ENCODE measurements around the gene LYST.
A peak's percentile ranks its signal among the peaks of the same experiment; 100 is the strongest.
"Not testable (repeated sequence)": the region's sequence is repeated elsewhere in the genome, so short reads cannot be mapped to it uniquely, and the experiment has no call there.

LYST gene

DNA sequence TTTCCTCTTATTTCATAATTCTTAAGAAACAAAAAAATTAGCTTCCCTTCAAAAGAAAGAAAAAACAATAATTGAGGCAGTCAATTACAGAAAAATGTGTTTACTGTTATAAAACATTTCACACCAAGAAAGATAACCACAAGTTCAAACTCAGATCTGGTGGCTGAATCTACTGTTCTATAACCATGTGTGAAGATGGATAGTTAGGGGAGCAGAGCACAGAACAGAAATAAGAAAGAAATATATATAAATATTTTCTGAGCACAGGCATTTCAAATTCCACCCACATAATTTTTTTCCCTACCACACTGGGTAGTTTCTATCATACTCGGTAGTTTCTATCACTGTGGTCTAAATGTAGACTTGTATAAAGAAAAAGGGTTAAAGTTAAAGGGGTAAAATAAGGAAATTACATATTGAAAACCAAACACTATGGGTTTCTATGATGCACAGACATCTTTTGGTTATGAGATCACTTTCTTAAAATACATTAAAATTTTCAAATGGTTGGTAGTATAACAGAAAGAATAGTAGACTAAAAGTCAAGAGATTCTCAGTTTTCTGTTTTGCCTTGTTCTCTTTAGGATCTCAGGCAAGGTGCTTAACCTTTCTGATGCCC lies 10.8 kb downstream of the LYST start:
- peak; percentile 5 for FAIRE-seq

DNA sequence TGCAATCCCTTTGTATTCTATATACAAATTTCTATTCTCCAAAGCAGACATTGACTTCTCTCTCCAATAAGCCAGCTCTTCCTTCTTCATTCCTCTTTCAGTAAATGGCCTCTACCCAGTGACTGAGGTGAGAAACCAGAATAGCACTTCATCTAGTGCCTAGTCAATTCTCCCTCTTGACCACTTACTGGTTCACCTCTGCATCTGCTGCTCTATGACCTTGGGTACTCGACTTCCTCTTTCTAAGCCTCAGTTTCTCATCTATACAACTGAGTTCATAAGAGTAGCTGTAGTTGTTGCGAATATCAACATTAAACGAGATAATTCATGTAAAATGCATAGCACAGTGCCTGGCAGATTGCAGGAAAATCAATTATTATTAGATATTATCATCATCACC lies 12.4 kb downstream of the LYST start:
- FAIRE-seq, result no peak

DNA sequence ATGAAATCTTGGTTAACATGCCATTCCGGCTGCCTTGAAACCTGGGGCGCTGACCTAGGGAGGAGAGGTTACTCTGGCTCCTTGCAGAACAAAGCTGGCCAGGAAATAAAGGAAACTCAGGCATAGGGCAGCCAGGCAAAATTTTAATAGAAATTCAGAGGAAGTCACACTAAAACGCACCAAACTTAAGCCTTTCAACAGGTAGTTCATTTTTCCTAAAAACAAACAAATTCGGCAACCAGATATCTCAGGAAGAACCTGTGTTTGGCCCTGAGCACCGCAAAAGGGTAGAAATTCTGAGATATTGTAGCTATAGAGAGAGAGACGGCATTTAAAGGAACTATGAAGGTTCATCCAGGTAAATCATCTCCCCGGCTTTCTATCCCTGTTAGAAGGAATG lies 13.1 kb downstream of the LYST start:
- no peak for FAIRE-seq

DNA sequence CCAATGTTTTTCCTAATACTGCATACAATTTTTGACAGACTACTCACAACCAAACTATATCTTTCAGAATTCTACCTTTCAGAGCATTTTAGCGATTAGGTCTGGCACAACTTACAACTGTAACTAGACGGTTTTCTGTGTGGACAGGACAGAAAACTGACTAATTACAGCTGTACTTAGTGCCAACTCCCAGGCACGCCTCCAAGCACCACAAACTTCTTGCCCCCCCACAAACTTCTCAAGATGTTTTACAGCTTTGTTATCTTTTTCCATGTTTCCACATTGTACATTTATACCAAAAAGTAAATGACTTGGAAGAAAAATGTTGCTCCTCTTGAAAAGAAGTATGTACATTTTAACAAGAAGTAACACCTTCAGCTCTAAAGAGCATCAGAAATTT lies 13.8 kb downstream of the LYST start:
- FAIRE-seq, result no peak

DNA sequence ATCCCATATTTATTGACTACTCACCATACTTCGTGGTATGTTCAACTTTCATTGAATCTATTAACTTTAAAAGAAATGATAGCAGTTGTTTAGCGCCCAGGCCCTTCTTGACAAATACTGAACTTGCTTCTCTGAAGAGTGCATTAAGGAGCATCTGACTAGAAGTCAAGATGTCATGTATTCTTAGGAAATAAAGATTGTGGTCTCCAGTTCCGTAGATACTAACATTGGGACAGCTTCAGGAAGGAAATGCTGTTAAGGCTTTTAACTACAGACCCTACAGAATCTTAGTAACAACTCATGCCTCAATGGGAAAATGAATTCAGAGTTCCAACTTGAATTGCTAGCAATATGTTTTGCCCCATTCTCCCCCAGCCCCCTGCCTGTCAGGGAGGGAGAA lies 14.8 kb downstream of the LYST start:
- no peak for FAIRE-seq

DNA sequence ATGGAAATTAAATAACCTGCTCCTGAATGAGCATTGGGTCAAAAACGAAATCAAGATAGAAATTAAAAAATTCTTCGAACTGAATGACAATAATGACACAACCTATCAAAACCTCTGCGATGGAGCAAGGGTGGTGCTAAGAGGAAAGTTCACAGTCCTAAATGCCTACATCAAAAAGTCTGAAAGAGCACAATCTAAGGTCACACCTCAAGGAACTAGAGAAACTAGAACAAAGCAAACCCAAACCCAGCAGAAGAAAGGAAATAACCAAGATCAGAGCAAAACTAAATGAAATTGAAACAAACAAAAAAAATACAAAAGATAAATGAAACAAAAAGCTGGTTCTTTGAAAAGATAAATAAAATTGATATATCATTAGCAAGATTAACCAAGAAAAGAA lies 18.5 kb downstream of the LYST start:
- not testable (repeated sequence) for FAIRE-seq

DNA sequence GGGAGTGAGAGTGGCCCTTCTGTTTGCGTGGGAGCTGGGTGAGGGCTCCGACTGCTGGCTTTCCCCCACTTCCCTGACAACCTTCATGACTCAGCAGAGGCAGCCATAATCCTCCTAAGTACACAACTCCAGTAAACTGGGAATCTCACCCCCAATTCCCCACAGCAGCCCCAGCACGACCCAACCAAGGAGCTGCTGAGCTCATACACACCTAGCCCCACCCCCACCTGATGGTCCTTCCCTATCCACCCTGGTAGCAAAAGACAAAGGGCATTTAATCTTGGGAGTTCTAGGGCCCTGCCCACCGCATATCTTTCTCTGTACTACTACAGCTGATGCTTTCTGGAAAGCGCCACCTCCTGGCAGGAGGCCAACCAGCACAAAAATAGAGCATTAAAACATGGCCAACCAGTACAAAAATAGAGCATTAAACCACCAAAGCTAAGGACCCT lies 21.0 kb downstream of the LYST start:
- not testable (repeated sequence) for FAIRE-seq

DNA sequence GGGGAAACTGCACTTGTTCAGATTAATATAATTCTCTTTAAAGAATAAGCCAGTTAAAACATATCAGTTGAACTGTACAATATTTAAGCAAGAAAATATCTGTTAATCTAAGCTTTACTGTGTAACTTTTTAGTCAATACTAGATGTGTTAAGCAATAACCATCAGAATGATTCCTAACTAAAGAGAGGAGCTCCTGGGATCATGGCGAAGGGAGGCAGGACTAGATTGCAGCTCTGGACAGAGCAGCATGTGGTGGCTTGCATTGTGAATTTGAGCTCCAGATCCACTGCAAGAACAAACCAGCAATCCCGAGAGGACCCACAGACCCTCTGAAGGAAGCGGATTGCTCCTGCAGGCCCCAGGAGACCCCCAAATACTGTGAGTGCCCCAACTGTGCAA lies 21.9 kb downstream of the LYST start:
- no peak for FAIRE-seq

DNA sequence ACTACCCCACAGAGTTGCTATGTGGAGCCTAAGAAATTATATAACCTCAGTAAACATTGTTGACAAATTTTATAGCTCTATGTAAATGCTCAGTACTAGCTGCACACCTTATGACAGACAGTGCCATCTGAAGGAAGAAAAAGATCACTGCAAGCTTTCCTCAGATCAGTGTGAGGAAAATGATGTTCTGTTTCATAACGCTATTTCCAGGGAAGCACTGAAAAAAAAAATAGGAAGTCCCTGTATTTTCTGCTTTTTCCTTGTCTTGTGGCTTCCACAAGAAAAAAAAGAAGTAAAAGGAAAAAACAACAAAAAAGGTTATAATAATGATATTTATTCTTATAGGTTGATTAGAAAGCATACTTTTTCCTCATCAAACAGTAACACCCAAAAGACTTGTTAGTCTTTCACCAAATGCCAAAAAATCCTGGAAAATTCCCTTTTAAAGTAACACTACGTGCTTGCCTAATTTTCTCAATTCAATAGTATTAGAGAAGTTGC lies 23.2 kb downstream of the LYST start:
- FAIRE-seq, result no peak

DNA sequence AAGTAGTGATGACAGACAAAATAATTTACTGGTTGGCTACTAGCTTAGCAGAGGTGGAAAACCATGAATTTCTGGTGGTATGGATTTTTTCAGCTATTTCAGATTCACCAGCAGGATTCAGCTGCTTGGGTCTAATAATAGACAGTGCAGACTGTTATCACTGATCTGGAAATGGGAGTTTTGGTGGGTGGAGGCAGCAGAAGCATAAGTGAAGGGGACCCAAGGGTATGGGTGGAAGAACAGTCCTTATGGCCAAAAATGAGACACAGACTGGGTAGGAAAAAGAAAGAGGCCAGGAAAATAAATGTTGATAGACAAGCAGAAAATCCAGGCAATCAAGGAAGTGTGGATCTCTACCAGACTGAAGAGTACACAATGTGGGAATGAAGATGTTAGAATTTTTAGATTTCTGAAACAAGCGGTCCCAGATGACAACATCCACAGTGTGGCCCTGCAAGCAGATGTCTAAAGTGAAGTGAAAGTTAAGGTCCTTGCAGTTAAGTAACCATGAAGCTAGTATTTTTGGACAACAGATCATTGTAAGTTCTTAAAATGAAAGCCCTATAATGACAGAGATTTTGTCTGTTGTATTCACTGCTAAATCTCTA lies 24.7 kb downstream of the LYST start:
- FAIRE-seq, result no peak

DNA sequence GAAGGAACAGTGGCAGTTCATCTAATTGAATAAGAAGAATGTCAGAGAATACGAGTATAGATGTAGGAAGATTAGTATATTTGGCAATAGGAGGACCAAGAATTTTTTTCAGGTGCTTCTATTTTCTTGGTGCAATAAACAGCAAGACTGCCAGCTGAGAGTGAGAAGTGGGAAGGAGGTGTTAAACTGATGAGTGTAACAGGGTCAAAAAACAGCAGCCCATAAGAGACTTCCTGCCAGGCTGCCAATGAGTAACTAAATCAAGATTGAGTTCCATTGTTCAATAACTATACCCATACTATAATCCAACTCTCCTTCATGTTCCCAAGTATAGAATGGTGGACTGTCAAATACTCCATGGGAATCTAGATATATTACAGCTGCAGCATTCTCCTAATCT lies 28.7 kb downstream of the LYST start:
- FAIRE-seq, result no peak

DNA sequence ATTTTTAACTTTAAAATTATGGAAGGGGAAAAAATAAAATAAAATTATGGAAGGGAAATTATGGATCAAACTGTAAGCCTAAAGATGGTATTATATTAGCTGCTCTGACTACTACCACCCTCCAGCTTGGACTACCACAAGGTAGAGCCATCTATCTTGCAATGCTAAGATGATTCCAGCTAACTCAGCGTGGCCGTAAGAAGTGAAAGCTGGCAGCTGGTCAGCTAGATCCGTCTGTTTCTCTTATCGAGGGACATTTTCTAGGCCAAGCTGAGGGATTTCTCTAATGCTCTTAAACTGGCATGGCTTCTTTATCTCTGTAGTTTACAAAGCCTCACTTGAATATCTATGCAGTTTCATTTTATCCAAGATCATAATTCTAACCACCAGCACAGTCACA lies 31.5 kb downstream of the LYST start:
- FAIRE-seq, result no peak

DNA sequence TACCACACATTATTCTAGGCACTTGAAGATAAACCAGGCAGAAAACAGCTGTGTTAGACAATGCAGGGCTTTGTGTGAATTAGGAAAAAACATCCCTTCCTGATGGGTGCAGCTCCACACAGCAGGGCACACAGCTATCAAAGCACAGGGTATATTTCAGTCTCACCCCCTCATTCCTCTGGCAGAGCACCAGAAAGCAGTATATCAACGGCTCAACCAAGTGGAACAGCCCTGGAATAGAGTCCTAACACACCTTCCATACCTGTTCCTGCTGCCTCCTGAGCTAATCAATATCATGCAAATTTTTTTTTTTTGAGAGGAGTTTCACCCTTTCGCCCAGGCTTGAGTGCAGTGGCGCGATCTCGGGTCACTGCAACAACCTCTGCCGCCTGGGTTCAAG lies 32.1 kb downstream of the LYST start:
- no peak for FAIRE-seq

DNA sequence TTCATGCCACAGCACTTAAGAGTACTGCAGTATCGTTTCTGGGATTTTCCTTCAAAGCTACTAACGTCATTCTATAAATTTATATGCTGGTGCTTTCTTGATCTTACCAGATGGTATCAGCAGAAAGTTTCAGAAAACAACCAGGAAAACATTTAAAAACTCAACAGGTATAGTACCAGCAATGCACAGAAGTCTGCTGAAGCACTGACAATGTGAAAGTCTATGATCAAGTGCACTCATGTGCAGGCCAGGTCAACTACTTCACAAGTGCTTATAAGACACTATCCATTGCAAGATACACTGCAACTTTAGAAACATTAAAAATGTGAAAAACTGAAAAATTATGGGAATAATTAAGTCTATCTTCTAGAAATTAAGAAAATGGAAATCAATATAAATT lies 34.7 kb downstream of the LYST start:
- FAIRE-seq, result no peak

DNA sequence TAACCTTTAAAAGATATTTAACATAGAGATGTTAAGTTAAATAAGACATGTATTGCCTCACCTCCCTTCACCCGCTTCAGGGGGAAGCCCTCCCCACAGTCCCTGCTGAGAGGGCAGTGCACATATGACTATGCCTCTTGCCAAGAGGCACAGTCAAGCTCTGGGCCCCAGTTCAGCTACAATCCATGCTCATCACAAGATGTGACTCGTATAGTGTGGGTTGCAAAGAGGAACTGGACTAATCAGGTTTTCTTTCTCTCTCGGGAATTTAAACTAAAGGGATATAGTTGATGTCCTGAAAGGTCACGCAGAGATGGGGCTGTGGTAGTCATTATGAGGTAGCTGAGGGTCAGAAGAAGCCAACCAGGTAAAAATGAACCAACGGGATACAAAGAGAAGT lies 35.6 kb downstream of the LYST start:
- FAIRE-seq, result no peak

DNA sequence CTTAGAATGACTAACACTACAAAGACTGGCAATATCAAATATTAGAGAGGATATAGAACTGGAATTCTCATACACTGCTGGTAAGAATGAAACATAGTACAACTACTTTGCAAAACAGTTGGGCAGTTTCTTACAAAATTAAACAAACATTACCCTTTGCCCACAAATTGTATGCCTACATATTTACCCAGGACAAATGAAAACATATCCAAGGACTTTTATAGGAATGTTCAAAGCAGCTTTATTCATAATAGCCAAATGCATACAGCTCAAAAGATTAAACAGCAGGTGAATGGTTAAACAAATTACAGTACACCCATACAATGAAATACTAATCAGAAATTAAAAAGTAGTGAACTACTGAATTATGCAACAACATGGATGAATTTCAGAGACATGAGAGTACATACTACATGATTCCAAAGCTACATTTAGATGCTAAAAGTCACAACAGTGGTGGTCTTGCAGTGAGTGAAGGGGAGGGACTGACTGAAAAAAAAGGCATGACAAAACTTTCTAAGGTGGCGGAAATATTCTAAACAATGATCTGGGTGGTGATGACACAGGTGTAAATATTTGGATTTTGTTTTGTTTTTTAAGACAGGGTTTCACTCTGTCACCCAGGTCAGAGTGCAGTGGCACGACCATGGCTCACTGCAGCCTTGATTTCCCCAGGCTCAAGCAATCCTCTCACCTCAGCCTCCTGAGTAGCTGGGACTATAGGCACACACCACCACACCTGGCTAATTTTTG lies 40.4 kb downstream of the LYST start:
- no peak for FAIRE-seq

DNA sequence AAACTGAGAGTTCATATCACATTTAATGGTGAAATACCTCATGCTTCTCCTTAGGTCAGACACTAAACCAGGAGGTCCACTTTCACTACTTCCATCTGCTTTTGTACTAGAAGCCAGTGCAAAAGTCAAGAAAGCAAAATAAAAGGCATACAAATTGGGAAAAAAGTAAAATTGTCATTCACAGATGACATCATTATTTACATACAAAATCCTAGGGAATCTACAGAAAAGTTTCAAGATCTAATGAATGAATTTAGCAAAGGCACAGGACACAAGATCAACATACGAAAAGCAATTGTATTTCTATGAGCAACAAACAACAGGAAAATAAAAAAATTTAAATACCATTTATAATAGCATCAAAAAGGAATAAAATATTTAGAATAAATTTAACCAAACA lies 41.5 kb downstream of the LYST start:
- FAIRE-seq, result no peak

DNA sequence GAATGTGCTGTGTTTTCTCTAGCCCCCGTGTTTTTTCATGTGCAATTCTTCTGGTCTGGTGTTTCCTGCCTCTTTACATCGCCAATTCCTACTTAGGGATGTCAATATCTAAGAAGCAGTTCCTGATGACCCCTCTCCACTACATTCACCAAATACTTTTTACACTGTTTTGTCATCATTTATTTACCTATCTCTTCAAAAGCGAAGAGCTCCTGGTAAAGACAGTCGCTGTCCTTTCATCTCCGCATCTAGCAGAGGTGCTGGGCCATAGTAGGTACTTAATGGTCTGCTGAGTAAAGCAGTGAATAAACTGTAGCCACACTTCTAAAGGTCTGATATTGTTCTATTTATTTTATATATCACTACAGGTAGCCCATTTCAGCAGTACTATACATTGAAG lies 43.0 kb downstream of the LYST start:
- FAIRE-seq, result no peak

DNA sequence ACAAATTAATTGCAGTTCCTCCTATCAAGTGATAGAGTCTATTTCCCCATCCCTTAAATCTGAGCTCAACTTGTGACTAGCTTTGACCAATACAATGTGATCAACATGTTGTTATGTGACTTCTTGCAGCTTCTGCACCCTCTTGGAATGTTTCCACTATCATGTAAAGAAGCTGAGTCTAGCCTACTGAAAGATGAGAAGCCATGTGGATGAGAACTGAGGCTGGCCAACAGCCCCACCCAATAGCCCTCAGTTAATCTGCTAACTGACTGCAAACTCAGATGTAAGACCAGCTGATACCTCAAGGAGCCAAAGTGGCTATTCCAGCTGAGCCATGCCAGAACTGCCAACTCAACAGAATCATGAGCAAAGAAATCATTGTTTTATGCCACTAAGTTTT lies 44.0 kb downstream of the LYST start:
- no peak for FAIRE-seq

DNA sequence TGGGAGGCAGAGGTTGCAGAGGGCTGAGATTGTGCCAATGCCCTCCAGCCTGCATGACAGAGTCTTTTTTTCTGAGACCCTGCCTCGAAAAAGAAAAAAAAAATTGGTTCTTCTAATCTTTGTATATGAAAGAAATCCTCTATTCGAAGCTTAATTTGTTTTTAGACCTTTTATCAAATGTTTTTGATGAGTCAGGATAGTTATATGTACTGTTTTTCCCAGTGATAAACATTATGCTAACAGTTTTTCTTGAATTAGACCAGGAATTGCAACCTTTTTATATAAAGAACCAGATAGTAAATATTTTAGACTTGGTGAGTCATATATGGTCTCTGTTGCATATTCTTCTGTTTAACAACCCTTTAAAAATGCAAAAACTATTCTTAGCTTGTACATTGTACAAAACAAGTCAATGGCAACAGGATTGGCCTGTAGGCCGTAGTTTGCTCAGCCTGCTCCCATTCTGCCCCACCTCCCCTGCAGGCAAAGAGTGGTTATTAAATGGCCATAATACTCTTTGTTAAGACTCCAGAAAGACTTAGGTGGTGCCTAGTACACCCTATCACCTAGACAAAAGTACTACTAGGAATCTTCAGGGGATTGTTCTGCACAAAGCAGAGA lies 45.2 kb downstream of the LYST start:
- FAIRE-seq, result no peak

DNA sequence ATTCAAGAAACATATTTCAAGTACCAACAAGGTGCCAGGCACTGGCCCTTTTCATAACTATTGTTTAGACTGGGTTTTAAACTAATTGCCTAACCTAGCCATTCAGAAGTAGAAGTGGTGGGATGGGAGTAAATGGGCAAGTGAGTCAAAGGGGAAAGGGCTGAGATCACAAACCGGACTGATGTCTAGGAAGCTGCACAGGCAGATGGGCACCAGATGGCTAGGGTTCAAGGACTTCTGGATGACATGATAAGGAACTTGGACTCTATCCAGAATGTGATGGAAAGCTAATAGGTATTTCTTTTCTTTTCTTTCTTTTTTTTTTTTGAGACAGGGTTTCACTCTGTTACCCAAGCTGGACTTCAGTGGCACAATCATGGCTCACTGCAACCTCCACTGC lies 46.6 kb downstream of the LYST start:
- FAIRE-seq, result no peak

DNA sequence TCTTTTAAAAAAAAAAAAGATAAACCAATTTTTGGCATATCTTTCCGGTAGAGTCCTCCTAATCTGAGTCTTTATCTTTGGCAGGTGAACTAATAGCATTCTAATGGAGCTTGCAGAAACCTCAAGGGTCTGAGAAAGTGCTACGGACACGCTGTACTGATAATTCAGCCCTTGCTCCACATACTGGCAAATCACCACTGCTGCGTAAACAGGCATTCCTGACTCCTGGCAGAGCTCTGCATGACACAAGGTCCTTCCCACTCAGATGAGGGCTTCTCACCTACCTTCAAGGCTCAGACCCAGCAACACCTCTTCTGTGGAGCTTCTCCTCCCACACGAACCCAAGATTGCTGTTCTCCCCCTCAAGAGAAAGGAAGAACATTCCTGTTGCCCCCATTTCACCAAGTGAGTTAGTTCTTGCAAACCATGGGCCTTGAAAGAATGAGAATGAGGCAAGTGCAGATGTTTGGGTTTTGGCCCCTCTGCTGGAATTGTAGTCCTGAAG lies 48.0 kb downstream of the LYST start:
- no peak for FAIRE-seq

DNA sequence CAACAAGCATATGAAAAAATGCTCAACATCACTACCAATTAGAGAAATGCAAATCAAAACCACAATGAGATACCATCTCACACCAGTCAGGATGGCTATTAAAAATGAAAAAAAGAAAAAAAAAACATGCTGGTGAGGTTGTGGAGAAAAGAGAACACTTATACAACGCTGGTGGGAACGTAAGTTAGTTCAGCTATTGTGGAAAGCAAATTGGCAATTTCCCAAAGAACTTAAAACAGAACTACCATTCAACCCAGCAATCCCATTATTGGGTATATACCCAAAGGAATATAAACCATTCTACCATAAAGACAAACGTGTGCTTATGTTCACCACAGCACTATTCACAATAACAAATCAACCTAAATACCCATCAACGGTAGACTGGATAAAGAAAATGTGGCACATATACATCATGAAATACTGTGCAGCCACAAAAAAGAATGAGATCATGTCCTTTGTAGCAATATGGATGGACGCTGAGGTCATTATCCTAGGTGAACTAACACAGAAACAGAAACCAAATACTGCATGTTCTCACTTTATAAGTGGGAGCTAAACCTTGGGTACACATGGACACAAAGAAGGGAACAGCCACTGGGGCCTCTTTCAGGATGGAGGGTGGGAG lies 49.5 kb downstream of the LYST start:
- FAIRE-seq, result no peak

Data from colon (tissue), 2 donors.